ENCODE results near the gene AFF3.

DNA sequence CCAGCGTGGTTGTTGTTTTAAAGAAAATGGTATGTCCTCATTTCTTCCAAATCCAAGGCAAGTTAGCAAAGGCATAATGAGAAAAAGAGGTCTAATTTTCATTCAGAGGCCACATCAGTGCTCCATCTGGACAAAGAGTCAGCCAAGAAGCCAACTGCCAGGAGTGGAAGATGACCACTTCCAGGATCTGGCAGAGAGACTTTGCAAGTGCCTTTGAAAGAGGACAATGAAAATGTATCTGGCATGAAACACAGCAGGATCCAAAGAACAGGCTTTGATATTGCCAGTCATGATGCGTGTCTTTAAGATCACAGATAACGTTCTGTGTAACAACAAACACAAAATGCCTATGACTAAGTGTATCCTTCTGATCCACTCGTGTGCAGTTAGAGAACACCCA lies 82.8 kb downstream of the AFF3 start:
- TF ChIP-seq, protein P1, sequence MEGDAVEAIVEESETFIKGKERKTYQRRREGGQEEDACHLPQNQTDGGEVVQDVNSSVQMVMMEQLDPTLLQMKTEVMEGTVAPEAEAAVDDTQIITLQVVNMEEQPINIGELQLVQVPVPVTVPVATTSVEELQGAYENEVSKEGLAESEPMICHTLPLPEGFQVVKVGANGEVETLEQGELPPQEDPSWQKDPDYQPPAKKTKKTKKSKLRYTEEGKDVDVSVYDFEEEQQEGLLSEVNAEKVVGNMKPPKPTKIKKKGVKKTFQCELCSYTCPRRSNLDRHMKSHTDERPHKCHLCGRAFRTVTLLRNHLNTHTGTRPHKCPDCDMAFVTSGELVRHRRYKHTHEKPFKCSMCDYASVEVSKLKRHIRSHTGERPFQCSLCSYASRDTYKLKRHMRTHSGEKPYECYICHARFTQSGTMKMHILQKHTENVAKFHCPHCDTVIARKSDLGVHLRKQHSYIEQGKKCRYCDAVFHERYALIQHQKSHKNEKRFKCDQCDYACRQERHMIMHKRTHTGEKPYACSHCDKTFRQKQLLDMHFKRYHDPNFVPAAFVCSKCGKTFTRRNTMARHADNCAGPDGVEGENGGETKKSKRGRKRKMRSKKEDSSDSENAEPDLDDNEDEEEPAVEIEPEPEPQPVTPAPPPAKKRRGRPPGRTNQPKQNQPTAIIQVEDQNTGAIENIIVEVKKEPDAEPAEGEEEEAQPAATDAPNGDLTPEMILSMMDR (IDR thresholded peaks at IDR 0.05 in 8 of 11, conservative IDR thresholded peaks at IDR 0.05 in 3 of 11) = no peak
- no peak for TF ChIP-seq POLR2A (IDR thresholded peaks at IDR 0.05)

Measured in spleen (tissue), 7 donors.